ENCODE results near the gene E2F8.

Gene E2F8

GRCh38 chr11:19181531-19182261, 59.0 kb downstream of the E2F8 start:
- peak; percentile 15 for DNase-seq

GRCh38 chr11:19176629-19177186, 64.0 kb downstream of the E2F8 start:
- no peak for DNase-seq

Data from GDM1 (cell line).